HG03571 (cell line): ENCODE results near the gene C1orf35.
A peak's percentile ranks its signal among the peaks of the same experiment; 100 is the strongest.

Source experiments
- ATAC-seq: cut with Tn5 transposase; IDR thresholded peaks from one replicate; pipeline ENCODE4 v1.9.1; 2021; ENCODE audit not compliant: unreplicated experiment

The C1orf35 gene

DNA sequence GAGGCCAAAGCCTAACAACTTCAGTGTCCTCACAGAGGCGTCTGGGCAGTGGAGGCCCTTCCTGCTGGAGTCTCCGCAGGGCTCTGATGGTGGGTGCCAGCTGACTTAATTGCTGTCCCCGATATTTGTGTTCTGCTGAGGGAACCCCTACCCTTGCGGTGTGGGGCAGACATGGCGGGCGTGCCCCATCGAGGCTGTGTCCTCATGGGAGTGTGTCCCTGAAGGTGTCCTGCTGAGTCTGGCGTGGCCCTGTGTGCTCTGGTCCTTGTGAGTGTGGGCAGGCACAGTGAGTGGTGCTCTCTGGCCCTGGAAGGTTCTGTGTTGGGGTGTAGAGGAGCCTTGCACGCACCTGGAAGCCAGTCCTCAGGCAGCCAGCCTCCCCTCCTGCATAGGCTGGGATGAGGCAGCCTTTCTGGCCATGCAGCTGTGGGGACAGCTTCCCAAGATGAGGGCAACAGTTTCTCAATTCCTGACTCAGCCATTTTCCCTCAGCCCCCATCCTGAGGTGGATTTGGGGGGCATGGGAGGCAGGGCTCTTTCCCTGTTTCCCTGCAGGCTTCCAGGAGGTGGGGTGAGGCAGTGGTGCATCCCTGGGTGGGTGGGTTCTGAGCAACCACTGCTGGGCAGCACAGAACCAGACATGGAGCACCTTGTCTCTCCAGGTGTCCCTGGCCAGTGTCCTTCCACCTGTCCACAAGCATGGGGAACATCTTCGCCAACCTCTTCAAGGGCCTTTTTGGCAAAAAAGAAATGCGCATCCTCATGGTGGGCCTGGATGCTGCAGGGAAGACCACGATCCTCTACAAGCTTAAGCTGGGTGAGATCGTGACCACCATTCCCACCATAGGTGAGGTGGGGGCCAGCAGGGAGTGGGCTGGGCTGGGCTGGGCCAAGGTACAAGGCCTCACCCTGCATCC lies 6.5 kb downstream of the C1orf35 start:
- ATAC-seq = no peak

DNA sequence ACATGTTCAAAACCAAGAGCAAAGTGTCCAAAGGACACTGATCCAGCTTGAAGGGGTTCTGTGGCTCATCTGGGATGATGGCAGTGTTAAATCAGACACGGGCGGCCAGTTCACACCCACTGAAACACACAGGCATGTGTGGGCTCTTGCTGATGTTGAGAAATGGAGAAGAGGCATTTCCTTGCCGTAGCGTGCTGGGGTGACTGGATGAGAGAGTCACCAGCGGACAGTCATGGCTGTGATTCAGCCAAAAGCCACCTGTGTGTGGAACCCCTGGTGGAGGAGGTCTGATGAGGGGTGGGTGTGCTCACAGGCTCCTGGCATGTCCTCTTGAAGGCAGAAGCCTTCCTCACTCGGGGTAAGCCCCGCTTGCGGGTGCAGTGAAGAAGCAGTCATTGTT lies 7.2 kb downstream of the C1orf35 start:
- no peak for ATAC-seq

DNA sequence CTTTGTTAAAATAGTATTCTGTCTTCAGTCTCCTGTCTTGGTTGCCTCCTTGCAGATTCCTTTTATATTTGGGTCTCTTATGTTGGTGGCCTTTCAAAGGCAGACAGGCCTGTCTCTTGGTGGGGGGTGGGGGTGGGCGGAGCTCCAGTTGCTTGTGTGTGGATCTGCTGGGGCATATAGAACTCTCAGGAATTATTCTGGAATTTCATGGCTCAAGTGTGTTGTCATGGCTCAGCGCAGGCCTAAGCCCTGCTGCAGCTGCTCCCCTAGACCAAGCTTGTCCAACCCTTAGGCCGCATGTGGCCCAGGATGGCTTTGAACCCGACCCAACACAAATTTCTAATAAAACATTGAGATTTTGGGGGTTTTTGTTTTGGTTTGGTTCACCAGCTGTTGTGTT lies 8.0 kb downstream of the C1orf35 start:
- ATAC-seq = no peak

DNA sequence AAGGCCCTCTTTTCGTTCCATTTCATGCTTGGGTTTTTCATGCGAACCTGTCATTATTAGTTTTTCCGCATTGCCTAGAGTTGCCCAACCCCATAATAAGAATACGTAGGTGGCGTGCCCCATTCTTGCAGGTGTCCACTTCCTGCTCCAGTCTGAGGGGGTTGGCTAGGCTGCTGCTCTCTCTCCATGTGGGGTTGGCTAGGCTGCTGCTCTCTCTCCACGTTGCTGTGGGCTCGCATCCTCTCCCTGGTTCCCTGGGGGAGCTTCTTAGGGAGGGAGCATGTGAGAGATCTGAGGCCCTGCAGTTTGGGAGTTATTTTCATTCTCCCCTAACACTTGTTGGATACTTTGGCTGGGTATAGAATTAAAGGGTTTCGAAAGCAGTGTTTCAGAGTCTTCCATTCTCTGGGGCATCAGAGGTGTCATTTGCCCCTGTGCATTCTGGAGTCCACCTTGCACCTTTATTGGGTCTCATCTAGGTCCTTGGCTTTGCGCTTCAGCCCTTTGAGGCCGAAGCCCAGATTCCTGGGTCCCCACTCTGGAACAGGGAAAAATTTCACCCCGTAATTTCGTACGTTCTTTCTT lies 8.6 kb downstream of the C1orf35 start:
- ATAC-seq = no peak

DNA sequence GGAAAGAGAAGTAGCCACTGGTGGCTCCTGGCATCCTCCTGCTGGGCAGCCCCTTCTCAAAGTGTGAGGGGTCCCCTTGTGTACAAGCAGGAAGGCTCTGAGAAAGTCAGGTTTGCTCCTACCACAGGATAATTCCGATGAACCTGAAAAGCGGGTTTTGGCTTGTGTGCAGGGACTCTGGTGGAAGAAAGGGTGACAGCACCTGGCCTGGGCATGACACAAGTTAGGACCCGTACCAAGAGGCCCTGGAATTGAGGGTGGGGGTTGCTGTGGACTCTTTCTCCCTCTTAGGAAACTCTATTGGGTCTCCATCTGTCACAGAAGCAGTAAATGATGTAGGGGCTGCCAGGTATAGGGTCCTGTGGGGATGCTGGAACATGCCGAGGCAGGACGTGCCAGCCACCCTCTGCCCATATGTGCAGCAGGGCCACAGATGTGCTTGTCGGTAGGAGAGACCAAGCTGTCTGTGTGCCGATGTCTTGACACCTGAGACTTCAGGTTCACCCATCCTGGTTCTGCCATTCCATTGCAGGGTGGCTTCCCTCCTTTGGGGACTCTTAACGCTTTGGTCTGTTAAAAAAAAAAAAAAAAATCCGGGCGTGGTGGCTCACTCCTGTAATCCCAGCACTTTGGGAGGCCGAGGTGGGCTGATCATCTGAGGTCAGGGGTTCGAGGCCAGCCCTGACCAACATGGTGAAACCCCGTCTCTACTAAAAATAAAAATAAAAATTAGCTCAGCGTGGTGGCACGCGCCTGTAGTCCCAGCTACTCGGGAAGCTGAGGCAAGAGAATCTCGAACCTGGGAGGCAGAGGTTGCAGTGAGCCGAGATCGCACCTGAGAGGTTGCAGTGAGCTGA lies 9.8 kb downstream of the C1orf35 start:
- ATAC-seq = no peak

DNA sequence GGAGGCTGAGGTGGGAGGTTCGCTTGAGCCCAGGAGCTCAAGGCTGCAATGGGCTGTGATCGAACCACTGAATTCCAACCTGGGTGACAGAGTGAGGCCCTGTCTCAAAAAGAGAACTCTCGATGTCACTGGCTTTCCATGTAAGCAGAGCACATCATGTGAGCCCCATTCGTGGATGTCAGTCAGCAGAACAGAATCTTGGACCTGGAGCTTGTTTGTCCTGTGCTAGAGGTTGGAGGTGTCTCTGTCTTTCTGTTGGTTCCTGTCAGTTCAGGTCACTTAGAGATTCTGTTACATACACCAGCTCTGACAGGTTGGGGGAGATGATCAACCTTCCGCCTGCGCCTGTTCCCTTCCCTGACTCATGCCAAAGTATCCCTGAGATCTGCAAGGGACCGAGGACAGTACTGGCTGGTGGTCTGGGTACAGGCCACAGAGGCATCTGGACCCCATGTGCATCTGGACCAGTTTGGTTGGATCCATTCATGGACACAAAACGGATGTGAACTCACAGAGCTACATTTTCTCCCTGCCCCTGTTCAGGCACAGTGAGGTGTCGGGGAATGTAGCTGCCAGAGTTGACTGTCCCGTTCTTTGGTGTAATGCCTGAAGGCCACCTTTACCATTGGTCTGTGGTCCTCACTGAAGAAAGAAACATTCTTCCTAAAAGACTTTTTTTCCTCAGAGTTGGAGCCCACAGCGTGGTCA lies 10.6 kb downstream of the C1orf35 start:
- no peak for ATAC-seq

DNA sequence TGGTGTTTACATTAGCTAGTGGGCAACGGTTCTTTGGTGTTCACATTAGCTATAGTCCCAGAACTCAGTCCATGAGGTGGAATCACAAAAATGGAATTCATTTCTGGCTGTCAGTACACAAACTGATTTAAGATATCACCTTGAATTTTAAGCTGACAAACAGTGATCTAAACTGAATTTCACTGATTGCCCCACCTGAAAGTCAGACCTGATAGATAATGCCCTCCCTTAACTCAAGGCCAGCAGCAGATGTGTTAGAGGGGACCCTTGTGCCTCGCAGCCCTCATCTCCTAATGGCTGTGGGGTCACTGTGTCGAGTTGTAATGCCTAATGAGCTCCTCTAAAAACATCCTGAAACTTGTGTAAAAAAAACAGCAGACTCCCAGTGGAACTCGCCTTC lies 12.0 kb downstream of the C1orf35 start:
- ATAC-seq = no peak

DNA sequence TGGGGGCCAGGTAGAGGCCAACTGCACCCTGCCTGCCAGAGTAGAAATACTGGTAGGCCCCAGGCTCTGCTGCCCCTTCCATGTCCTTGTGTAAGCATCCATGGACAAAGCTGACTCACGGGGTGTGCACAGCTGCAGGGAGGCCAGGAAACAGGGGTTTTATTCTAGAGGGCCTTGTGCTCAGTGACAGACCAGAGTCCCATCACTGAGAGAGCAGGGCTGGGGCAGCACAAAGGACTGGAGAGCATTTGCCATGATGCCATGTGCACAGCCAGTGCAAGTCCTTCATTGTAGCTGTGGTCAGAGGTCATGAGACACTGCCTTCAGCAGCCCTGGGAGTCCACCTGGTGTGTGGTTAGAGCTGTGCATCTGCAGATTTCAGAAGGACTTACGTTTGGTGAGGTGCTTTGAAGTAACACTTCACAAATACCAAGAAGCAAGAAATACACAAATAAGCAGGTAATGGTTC lies 12.5 kb downstream of the C1orf35 start:
- ATAC-seq = no peak

DNA sequence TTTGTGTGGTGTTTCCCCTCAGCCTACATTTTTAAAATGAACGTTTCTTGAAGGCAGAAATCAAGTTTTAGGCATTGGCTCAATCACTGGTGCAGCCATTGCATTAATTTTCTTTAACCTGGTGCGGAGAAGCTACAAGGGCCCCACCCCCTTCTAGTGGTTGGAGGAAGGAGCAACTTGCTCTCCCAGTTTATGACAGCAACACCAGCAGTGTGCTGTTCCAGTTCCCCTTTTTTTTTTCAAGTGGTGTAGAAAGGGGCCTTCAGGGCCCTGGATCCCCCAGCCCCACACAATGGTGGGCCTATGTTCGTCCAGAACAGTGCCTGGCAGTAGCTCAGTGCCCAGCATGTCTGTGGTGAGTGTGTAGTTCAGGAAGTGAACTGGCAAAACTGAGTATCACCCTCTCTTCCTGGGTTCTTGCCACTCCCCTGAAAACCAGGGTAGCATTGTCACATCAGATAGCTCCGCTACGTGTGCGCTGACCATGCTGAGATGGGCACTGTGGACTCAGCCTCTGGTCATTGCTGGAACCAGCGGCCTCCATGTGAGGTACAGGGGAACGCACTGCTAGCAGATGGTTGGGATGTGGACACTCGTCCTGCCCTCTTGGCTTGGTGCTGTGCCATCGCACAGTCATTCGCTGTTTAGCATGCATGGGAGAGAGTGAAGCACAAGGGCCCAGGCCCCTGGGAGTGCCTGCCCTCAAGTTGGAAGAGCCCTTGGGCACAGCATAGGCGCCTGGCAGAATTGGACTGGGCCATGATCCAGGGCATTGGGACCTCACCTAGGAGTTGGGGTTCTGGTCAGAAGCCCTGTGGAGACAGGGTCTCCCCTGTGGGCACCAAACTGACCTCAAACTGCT lies 13.4 kb downstream of the C1orf35 start:
- no peak for ATAC-seq

DNA sequence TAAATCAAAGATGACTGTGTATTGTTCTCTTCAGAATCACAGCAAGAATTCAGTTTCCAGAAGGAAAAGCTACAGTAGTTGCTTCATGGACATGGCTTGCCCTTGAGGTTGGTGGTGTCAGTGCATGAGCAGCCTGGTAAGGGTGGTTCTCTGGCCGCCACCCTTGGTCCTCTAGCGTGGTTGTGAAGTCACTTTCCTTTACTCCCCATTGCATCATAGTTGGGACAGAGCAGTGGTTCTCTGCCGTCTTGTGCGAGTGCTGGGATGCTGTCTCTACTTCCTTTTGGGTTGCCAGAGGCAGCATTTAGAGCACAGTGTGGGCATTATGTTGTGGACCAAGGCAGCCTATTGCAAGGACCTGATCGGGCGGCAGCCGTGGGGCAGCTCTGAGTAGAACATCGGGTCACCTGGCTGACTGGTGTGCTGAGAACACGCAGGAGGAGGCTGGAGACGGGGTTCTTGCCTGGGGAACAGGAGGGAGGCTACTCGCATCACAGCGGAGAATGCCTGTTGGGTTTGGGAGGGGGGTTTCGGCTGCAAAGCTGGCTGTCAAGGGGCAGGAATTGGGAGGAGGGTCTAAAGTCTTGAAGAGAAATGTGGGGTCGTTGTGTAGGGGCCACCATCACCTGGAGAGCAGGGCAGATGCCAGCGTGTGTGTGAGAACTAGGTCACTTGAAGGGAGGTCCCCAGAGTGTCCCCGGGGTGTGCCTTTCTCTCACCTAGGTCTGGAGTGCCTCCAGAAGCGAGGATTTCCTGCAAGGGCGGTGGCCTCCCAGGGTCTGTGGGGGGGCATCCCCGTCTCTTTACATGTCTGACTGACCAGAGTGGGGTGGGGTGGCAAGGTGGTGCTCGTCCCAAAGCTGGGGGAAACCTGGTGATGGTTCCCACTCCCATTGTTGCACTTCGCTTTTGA lies 14.3 kb downstream of the C1orf35 start:
- no peak for ATAC-seq

DNA sequence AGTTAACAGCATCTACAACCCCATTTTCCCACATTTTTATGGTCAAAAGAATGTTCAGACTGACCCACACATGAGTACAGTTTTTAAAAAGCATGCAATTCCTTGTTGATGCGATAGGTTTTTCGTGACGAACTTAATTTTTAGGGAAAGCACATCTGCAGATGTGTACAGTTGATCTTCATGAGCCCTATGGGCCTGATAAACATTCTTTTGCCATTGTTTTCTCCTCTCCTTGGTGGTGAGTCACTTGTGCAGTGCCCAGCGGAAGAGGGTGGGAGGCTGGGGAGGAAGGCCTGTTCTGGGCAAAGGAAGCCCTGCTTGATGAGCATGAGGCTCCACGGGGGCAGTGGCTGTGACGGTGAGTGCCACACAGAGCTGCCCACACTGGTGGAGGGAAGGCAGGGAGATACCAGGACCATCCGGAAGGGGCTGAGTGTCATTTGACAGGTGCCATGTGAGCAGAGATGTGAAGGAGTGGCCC lies 15.3 kb downstream of the C1orf35 start:
- ATAC-seq = no peak

DNA sequence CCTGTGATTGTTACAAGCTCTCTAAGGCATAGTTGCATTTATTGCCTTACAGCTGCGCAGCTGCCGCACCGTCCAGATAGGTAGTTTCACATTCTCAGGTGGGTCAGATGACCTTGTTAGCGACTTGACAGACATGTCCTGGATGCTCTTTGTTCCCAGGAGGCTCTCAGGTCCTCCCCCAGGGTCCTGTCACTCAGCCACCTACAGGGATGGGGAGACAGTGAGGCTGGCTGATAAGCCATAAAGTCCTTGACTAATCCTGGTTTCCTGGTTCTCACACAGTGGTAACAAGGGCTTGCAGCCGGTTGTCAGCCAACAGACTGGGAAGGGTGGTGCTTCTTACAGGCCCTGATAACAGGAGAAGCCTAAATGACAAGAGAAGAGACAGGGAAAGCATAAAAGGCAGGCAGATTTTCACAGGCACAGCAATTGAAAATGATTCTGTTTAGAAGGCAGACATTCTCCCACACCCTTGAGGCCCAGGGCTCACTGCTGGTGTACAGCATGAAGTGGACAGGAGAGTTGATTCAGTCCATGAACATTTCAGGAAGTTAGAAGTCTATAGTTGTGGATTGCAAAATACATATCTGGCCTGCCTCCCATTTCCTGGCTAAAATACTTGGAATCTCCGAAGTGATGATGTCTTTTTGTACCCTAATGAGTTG lies 17.7 kb downstream of the C1orf35 start:
- no peak for ATAC-seq

DNA sequence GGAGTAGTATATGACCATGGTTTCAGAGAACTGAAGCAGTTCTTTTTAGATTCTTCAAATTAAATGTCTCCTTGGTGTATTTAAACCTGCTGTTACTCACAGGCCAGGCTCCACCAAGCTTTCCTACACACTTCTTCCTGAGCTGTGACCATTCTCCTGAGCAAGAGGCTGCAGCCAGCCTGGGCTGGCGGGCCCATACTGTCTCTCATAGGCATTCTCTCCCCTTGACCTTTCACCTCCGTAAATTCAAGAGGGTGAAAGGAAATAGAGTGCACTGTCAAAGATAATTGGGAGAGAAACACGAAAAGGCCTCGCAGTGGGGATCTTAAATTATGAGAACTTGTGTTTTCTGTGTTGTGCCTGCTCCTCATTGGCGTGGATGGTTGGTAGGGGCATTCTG lies 18.3 kb downstream of the C1orf35 start:
- ATAC-seq = no peak

DNA sequence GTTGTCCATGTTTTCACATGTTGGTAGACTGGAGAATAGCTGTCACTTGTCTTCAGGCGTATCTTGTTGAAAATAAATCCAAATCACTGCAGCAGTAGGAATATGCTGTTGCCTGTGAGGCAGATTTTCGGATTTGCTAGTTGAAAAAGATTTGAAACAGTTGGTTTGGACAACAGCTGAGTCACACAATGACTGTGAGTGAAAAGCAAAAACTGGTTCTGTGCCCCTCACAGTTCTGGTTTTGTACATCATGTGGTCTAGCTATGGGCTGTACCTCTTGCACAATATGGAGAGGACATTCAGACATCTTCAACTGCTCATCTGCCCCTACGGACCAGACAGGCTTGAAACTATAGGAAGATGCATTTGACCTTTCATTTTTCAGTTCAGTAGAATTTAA lies 18.8 kb downstream of the C1orf35 start:
- ATAC-seq = no peak

DNA sequence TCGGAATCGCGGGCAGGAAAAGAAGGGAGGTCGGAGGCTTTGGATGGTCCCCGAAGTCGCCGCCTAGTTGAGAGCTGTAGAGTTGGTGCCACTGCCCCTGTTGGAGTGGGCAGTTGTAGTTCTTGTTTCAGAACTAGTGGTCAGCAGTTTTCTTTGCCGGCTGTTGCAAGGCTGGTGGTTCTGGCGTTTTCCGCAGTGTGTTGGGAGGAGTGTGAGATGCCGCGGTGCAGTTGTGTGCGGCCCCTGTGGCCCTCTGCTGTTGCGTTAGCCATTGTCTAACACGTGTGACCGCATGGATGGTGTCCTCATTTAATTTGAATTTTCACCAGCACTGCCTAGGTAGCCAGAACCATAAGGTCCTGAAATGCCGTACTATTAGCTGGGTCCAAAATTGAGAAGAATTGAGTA lies 19.2 kb downstream of the C1orf35 start:
- no peak for ATAC-seq

DNA sequence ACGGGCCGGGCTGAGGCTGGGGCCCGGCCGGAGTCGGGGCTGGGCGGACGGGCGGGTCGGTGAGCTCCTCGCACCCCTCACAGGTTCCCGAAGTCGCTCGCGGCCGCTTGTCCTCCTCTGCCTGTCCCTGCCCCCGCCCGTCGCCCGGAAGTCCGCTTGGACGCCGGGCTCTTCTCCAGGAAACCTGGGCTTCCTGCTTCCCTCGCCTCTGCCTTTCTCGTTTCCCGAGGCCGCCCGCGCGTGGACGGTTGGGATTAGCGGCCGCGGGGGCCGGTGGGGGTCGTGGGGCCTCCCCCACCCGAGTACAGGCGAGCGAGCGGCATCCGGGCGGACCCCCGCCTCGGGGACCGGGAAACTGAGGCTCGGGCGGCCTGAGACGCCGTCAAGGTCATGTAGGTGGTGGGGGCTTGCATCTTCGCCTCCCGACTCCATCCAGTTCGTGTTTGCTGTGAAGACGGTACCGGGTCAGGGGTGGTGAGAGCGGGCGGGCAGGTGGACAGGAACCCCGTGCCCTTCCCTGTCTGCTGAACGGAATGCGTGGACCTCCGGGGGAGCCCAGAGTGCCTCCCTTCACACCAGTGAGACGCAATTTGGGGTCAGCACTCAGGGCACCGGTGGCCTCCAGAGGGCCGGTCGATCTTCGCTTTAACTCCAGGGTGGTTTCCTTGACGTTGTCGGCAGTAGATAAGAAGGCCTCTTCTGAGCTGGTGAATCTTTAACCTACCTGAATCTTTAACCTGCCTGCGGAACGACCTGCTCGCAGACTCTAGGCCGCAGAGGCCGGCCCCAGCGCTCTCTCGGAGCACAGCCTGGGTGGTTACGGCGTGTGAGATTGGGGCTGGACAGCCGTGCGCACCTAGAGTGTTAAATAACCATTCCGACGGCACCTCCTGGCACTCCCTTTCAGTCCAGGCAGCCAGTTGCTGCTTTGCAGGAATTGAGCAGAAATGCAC lies 19.9 kb downstream of the C1orf35 start:
- ATAC-seq = peak; percentile 21
